ENCODE data around the gene APOBEC3B.
"Not testable (repeated sequence)": the region's sequence is repeated elsewhere in the genome, so short reads cannot be mapped to it uniquely, and the experiment has no call there.

Gene APOBEC3B

DNA sequence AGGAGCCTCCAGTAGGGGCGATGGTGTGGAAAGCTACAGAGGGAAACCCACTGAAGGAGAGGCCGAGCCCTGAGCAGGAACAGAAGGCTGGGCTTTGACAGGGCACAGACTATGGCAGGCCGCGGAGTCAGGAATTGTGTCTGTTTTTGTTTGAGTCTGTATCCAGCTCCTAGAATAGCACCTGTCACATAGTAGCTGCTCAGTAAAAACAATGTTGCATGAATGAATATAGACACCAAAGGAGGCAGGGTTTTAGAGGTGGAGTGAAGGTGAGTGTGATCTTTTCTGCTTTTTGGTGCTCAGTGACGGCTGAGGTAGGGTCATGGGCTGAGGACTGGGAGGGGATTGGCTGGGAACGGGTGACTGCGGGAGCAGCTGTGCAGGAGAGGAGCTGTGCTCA is 43.2 kb upstream of the APOBEC3B start:
- H3K27ac ChIP-seq, result no peak overlapping the region
- TF ChIP-seq, protein P1, sequence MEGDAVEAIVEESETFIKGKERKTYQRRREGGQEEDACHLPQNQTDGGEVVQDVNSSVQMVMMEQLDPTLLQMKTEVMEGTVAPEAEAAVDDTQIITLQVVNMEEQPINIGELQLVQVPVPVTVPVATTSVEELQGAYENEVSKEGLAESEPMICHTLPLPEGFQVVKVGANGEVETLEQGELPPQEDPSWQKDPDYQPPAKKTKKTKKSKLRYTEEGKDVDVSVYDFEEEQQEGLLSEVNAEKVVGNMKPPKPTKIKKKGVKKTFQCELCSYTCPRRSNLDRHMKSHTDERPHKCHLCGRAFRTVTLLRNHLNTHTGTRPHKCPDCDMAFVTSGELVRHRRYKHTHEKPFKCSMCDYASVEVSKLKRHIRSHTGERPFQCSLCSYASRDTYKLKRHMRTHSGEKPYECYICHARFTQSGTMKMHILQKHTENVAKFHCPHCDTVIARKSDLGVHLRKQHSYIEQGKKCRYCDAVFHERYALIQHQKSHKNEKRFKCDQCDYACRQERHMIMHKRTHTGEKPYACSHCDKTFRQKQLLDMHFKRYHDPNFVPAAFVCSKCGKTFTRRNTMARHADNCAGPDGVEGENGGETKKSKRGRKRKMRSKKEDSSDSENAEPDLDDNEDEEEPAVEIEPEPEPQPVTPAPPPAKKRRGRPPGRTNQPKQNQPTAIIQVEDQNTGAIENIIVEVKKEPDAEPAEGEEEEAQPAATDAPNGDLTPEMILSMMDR (conservative IDR thresholded peaks at IDR 0.05), result no peak

DNA sequence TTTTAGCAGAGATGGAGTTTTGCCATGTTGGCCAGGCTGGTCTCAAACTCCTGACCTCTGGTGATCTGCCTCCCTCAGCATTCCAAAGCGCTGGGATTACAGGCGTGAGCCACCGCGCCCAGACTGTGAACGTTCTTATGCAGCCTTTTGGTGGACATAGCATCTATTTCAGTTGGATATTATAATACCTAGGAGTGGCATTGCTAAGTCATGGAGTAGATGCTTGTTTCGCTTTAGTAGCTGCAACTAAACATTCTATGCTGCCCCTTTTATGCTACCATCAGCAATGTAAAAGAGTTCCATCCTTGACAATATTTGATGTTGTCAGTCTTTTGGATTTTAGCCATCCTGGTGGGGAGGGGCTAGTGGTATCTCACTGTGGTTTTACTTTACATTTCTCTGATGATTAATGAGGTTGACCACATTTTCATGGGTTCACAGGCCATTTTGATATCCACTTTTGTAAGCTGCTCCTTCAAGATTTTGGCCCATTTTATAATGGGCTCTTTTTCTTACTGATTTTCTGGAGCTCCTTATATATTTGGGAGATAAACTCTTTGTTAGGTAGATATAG is 41.2 kb upstream of the APOBEC3B start:
- H3K27ac ChIP-seq, result no peak overlapping the region
- TF ChIP-seq, protein P1 (conservative IDR thresholded peaks at IDR 0.05), result no peak

DNA sequence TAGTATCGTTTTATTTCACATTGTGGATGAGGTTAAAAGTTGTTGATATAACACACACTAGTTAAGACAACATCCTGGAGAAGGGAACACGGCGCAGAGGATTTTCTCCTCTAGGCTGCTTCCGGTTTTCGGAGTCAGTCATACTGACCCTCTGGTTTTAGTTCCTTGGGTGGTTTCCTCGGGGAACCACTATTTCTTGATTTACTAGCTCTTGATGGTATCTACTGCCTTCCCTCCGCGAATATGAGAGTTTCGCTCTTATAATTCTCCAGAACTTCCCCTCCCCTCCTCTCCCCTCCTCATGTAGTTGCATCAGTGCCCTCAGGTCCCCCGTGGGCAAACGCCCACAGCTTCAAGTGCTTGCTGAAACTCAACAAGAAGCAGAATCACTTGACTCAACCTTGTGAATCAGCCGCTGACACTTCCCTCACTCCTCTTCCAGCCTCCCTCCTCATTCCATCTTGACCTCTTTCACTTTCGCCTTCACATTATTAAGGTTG is 40.6 kb upstream of the APOBEC3B start:
- H3K27ac ChIP-seq, result no peak overlapping the region
- TF ChIP-seq, protein P1 (conservative IDR thresholded peaks at IDR 0.05), result no peak

DNA sequence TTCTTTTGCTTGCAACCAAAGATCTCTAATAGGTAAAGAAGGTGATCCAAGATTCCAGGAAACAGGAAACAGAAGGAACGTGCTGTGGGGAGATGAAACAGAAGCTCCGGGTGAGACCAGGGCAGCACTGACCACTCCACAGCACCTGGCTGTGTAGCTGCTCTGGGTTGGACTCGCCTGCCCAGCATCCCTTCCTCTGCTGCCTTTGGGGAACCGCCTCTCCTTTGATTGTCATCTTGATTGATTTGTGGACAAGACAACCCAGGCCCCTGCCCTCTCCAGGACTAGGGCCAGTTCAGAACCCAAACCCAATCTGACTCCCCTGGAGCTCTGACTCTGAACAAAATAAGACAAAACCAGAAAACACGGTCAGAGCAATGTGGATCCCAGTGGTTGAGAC is 39.4 kb upstream of the APOBEC3B start:
- H3K27ac ChIP-seq, result no peak overlapping the region
- TF ChIP-seq, protein P1 (conservative IDR thresholded peaks at IDR 0.05), result no peak

DNA sequence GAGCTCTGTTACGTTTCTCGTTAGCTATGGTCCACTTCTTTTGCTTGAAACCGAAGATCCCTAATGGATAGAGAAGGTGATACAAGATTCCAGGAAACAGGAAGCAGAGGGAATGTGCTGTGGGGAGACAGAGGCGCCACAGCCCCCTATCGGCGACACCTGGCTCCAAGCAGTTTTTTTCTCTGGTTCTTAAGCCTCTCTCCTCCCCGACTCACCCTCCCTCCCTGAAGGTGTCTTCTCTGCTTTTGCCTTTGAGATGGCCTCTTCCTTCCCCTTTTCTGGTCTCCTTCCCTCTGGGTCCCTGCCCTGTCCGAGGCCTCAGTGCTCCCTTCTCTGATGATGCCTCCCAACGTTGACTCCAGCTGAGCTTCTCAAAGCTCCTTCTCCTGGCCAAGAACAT is 38.9 kb upstream of the APOBEC3B start:
- TF ChIP-seq, protein P1 (conservative IDR thresholded peaks at IDR 0.05), result no peak
- H3K27ac ChIP-seq, result no peak overlapping the region

DNA sequence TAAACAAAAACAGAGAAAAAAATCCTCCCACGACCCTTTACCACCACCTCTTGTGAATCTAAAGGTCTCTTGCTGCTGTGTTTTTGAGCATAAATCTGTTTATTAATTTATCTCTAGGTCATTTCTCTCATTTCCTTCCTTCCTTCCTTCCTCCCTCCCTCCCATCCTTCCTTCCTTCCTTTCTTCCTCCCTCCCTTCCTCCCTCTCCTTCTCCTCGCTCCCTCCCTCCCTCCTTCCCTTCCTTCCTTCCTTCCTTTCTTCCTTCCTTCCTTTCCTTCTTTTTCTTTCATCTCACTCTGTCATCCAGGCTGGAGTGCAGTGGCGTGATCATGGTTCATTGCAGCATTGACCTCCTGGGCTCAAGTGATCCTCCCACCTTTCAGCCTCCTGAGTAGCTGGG is 38.3 kb upstream of the APOBEC3B start:
- TF ChIP-seq, protein P1 (conservative IDR thresholded peaks at IDR 0.05), result no peak
- no peak overlapping the region for H3K27ac ChIP-seq

DNA sequence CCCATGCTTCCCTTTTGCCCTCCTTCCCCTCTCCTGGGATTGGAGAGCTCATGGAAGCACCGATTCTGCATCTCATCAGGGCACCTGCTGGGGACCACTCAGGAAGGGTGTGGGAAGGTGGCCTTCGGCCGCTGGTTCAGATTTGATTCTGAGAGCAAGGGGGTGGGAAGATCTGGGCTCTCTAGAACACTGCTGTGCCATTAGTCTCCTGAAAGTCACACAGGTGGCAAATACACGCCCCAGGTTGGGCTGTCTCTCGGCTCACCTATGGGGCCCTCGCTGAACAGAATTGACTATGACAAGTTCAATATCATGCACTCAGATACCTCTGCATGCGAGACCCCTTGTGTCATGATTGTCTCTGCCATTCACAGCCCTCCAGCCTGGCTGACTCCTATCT is 37.5 kb upstream of the APOBEC3B start:
- TF ChIP-seq, protein P1 (conservative IDR thresholded peaks at IDR 0.05), result no peak
- no peak overlapping the region for H3K27ac ChIP-seq

DNA sequence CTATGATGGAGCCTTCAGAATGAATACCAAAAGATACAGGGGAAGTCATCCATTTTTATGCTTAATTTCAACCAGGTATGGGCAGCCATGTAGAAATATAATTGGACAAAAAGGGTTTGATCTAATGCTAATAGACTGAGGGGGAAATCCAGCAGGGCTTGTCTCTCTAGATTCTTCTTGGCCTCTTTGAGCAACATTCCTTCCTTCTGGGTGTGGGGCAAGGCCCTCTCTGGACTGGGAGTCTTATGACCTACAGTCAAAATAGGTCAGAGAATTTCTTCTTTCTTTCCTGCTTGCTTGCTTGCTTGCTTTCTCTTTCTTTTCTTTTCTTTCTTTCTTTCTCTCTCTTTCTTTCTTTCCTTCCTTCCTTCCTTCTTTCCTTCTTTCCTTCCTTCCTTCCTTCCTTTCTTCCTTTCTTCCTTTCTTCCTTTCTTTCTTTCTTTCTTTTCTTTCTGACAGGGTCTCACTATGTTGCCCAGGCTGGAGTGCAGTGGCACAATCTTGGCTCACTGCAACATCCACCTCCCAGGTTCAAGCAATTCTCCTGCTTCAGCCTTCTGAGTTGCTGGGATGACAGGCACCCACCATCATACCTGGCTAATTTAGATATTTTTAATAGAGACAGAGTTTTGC is 36.3 kb upstream of the APOBEC3B start:
- not testable (repeated sequence) for H3K27ac ChIP-seq

Measured in VCaP (cell line).